Liver (tissue), 9 donors: Measurements from ENCODE around the gene ERBB2. TPM values are rescaled to one million over a fixed set of nuclear protein-coding genes. Genes with fewer than 3 reads are reported as not detected.

Source experiments
- DNase-seq: peaks from one replicate; pipeline ENCODE4 v3.0.0-alpha.2; 2017; ENCODE audit warnings: low spot score
- H3K27ac ChIP-seq, 2 donors: one replicate each; pipeline ENCODE4 v1.7.0; 2013; ENCODE audit warnings: inconsistent platforms in 2 of 2, low read length in 2 of 2, control low read depth in 1 of 2, low read depth in 1 of 2, mild to moderate bottlenecking in 1 of 2
- H3K27me3 ChIP-seq, 4 donors: one replicate each; pipeline versions ENCODE4 v1.6.1 to v1.7.0; 2013; ENCODE audit warnings: low read length in 3 of 4, inconsistent platforms in 1 of 4, mild to moderate bottlenecking in 1 of 4, moderate library complexity in 1 of 4; ENCODE audit not compliant: control insufficient read depth in 4 of 4, insufficient read depth in 4 of 4
- H3K36me3 ChIP-seq, 4 donors: one replicate each; pipeline versions ENCODE4 v1.6.1 to v1.7.0; 2013; ENCODE audit warnings: low read length in 3 of 4, mild to moderate bottlenecking in 3 of 4, low read depth in 1 of 4, moderate library complexity in 1 of 4; ENCODE audit not compliant: control insufficient read depth in 4 of 4, insufficient read depth in 3 of 4
- H3K4me1 ChIP-seq, 4 donors: one replicate each; pipeline versions ENCODE4 v1.6.1 to v1.7.0; 2013; ENCODE audit warnings: low read length in 3 of 4, mild to moderate bottlenecking in 3 of 4, moderate library complexity in 1 of 4; ENCODE audit not compliant: control insufficient read depth in 4 of 4, insufficient read depth in 4 of 4
- H3K4me3 ChIP-seq, 3 donors: one replicate each; pipeline versions ENCODE4 v1.6.1 to v1.7.0; 2013; ENCODE audit warnings: low read length in 3 of 3, control low read depth in 1 of 3, low read depth in 1 of 3, mild to moderate bottlenecking in 1 of 3
- H3K9ac ChIP-seq, 2 donors: one replicate each; pipeline ENCODE4 v1.7.0; 2013; ENCODE audit warnings: low read length in 2 of 2, mild to moderate bottlenecking in 2 of 2, moderate library complexity in 2 of 2, control low read depth in 1 of 2, low read depth in 1 of 2
- H3K9me3 ChIP-seq, 4 donors: one replicate each; pipeline versions ENCODE4 v1.6.1 to v1.7.0; 2013; ENCODE audit warnings: low read length in 3 of 4; ENCODE audit not compliant: control insufficient read depth in 4 of 4
- EGR1 ChIP-seq, 2 donors: IDR thresholded peaks; 2 replicates each; pipeline ENCODE4 v1.6.1; 2016 to 2018; ENCODE audit warnings: antibody characterized with exemption in 2 of 2, low read depth in 2 of 2
- FOXA1 ChIP-seq: IDR thresholded peaks from 2 replicates; pipeline ENCODE4 v1.6.1; 2016; ENCODE audit warnings: antibody characterized with exemption
- FOXA2 ChIP-seq: IDR thresholded peaks from 2 replicates; pipeline ENCODE4 v1.6.1; 2016; ENCODE audit warnings: antibody characterized with exemption
- GABPA ChIP-seq, 2 donors: IDR thresholded peaks in 1 of 2; conservative IDR thresholded peaks in 1 of 2; 2 replicates each; pipeline ENCODE4 v1.6.1; 2016; ENCODE audit warnings: antibody characterized with exemption in 2 of 2, mild to moderate bottlenecking in 1 of 2, moderate library complexity in 1 of 2
- HNF4A ChIP-seq, 2 donors: conservative IDR thresholded peaks; 2 replicates each; pipeline ENCODE4 v1.6.1; 2016; ENCODE audit warnings: antibody characterized with exemption in 2 of 2, mild to moderate bottlenecking in 2 of 2
- HNF4G ChIP-seq: IDR thresholded peaks from 2 replicates; pipeline ENCODE4 v1.6.1; 2016; ENCODE audit warnings: antibody characterized with exemption
- JUND ChIP-seq, 2 donors: IDR thresholded peaks; 2 replicates each; pipeline ENCODE4 v1.6.1; 2016; ENCODE audit warnings: antibody characterized with exemption in 2 of 2
- MAX ChIP-seq: IDR thresholded peaks from 2 replicates; pipeline ENCODE4 v1.6.1; 2016; ENCODE audit warnings: antibody characterized with exemption
- NR2F2 ChIP-seq: IDR thresholded peaks from 2 replicates; pipeline ENCODE4 v1.6.1; 2016; ENCODE audit warnings: antibody characterized with exemption
- RAD21 ChIP-seq, 2 donors: IDR thresholded peaks; 2 replicates each; pipeline ENCODE4 v1.6.1; 2016; ENCODE audit warnings: antibody characterized with exemption in 2 of 2, mild to moderate bottlenecking in 2 of 2
- RXRA ChIP-seq, 2 donors: IDR thresholded peaks; 2 replicates each; pipeline ENCODE4 v1.6.1; 2017 to 2018; ENCODE audit warnings: antibody characterized with exemption in 2 of 2, mild to moderate bottlenecking in 1 of 2
- SP1 ChIP-seq: IDR thresholded peaks from 2 replicates; pipeline ENCODE4 v1.6.1; 2018; ENCODE audit warnings: antibody characterized with exemption, mild to moderate bottlenecking
- TAF1 ChIP-seq: conservative IDR thresholded peaks from 2 replicates; pipeline ENCODE4 v1.6.1; 2016; ENCODE audit warnings: antibody characterized with exemption, mild to moderate bottlenecking
- YY1 ChIP-seq: IDR thresholded peaks from 2 replicates; pipeline ENCODE4 v1.6.1; 2016; ENCODE audit warnings: antibody characterized with exemption, mild to moderate bottlenecking
- WGBS: extraction: QIAGEN DNeasy Blood & Tissue Kit; methylation state at CpG from one replicate; pipeline ENCODE4 v1.1.7; 2013; 5-methylcytosine and 5-hydroxymethylcytosine counted together
- polyA plus RNA-seq, 2 donors: library from polyadenylated mRNA; stranded (reverse) in 1 of 2; unstranded in 1 of 2; fragments of 200-250 nt in 1 of 2; fragments of >200 nt in 1 of 2; fragmentation: Nextera tagmentation in 1 of 2; extraction: Ambion mirVana in 1 of 2; gene quantifications; one replicate each; pipeline versions ENCODE4 v1.2.1 to v1.2.3, GENCODE V29; 2013 to 2015
- total RNA-seq, 2 donors: library from RNA; depleted of rRNA; stranded (reverse); fragments of >200 nt; gene quantifications; one replicate each; pipeline ENCODE4 v1.2.3, GENCODE V29; 2014
- TF ChIP-seq, protein P1 (sequence below): IDR thresholded peaks from 2 replicates; pipeline ENCODE4 v1.6.1; 2016; ENCODE audit warnings: antibody characterized with exemption
- donor health status: healthy.
- donor health status: healthy.
- donor health status: healthy.
- donor health status: healthy.
- donor health status: healthy.

Gene ERBB2
- total and polyA plus RNA-seq, 4 donors, result 4.7 to 28.8 (median 15.7) TPM

DNA sequence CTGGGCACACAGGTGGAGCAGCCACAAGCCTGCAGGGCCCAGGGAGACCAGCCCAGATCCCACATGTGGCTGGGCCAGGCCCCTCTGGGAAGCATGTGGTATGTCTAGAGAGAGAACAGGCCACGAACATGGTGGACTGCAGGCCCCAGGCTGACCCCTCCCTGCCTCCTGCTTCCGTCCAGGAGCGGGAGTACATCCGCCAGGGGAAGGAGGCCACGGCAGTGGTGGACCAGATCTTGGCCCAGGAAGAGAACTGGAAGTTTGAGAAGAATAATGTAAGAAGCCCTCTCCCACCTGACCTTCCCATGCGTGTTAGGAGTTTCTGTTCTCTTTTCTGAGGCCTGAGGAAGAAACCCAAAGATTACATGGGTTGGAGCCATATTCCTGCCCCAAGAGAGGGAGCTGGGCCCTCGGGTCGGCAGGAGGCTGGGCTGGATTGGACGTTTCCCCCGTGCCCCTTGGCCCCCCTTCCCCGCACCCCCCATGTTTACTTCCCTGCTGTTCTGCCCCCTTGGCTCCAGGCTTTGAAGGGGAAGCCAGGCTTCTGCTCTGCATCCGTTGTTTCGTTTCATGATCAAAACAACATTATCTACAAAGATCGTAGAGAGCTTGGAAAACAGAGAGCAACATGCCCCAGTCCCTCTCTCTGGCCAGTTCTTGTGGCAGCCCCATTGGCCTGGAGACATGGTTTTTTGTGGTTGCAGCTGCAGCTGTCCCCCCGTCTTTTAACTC lies 40.4 kb upstream of the ERBB2 start:
- peak; percentile 80 for TF ChIP-seq NR2F2
- TF ChIP-seq FOXA1, result no peak
- H3K27ac ChIP-seq, result peak overlapping the region; percentile 5 to 25
- 68% methylated on average over 15 of the region's 15 CpGs for WGBS
- no peak for DNase-seq
- no peak overlapping the region for H3K9ac ChIP-seq
- no peak overlapping the region for H3K4me3 ChIP-seq
- H3K9me3 ChIP-seq, result no peaks in the 10 kb centered on the region
- peaks cover 11 to 44% (median 34%) of the 10 kb centered on the region in 4 donors for H3K4me1 ChIP-seq
- H3K27me3 ChIP-seq, result no peaks in the 10 kb centered on the region
- H3K36me3 ChIP-seq, result peaks cover 0 to 16% (median 4%) of the 10 kb centered on the region in 4 donors

DNA sequence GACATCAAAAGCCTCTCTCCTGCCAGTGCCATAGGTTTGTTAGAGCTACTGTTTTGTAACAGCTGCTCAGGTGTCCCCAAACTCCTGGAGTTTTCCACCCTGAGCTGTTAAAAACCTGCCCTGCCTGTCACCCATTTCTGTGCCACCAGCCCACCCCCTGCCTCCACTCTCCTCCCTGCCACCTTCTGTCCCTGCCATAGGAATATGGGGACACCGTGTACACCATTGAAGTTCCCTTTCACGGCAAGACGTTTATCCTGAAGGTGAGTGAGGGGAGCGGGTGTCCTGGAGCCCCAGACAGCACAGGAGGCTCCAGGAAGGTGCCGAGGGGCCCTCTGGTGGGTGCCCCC lies 39.9 kb upstream of the ERBB2 start:
- Histone ChIP-seq H3K9ac (no peak overlapping the region), H3K9me3 (no peaks in the 10 kb centered on the region), H3K27me3 (no peaks in the 10 kb centered on the region), H3K27ac (peak overlapping the region in 1 of 2 donors; percentile 25), H3K4me3 (no peak overlapping the region), H3K36me3 (peaks cover 0 to 16% (median 4%) of the 10 kb centered on the region in 4 donors), H3K4me1 (peaks cover 11 to 49% (median 39%) of the 10 kb centered on the region in 4 donors)
- 87% methylated on average over 5 of the region's 5 CpGs for WGBS
- DNase-seq, result no peak
- TF ChIP-seq HNF4G, result no peak
- no peak for TF ChIP-seq MAX
- no peak for TF ChIP-seq HNF4A (conservative IDR thresholded peaks at IDR 0.05)
- no peak for TF ChIP-seq FOXA2
- no peak for TF ChIP-seq FOXA1
- no peak for TF ChIP-seq SP1
- TF ChIP-seq RXRA (IDR thresholded peaks at IDR 0.05), result no peak
- no peak for TF ChIP-seq YY1
- TF ChIP-seq JUND (IDR thresholded peaks at IDR 0.05), result no peak
- no peak for TF ChIP-seq RAD21 (IDR thresholded peaks at IDR 0.05)

- DNase-seq, result no peak
- Histone ChIP-seq H3K4me3 (no peak overlapping the region), H3K27me3 (no peaks in the 10 kb centered on the region), H3K36me3 (peaks cover 0 to 16% (median 4%) of the 10 kb centered on the region in 4 donors), H3K4me1 (peaks cover 11 to 52% (median 45%) of the 10 kb centered on the region in 4 donors), H3K9ac (no peak overlapping the region), H3K27ac (peak overlapping the region in 1 of 2 donors; percentile 25), H3K9me3 (no peaks in the 10 kb centered on the region)
- WGBS, result 76% methylated on average over 35 of the region's 35 CpGs
- TF ChIP-seq HNF4G, result no peak
- TF ChIP-seq MAX, result no peak
- TF ChIP-seq GABPA (IDR thresholded peaks at IDR 0.05 in 1 of 2, conservative IDR thresholded peaks at IDR 0.05 in 1 of 2), result no peak
- no peak for TF ChIP-seq EGR1 (IDR thresholded peaks at IDR 0.05; ENCODE audit: low read depth in 2 of 2)
- no peak for TF ChIP-seq YY1
- no peak for TF ChIP-seq FOXA2
- TF ChIP-seq NR2F2, result peak; percentile 47
- no peak for TF ChIP-seq RAD21 (IDR thresholded peaks at IDR 0.05)
- TF ChIP-seq JUND (IDR thresholded peaks at IDR 0.05), result no peak
- TF ChIP-seq, protein P1, sequence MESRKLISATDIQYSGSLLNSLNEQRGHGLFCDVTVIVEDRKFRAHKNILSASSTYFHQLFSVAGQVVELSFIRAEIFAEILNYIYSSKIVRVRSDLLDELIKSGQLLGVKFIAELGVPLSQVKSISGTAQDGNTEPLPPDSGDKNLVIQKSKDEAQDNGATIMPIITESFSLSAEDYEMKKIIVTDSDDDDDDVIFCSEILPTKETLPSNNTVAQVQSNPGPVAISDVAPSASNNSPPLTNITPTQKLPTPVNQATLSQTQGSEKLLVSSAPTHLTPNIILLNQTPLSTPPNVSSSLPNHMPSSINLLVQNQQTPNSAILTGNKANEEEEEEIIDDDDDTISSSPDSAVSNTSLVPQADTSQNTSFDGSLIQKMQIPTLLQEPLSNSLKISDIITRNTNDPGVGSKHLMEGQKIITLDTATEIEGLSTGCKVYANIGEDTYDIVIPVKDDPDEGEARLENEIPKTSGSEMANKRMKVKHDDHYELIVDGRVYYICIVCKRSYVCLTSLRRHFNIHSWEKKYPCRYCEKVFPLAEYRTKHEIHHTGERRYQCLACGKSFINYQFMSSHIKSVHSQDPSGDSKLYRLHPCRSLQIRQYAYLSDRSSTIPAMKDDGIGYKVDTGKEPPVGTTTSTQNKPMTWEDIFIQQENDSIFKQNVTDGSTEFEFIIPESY, result no peak
- TF ChIP-seq HNF4A (conservative IDR thresholded peaks at IDR 0.05), result peak in 1 of 2 donors; percentile 21
- TF ChIP-seq SP1, result peak; percentile 56
- no peak for TF ChIP-seq TAF1
These were observed 39.2 kb upstream of the ERBB2 start for GRCh38 chr17:39660397-39661385.
